ENCODE measurements around the gene SYT15.
"Not testable (repeated sequence)": the region's sequence is repeated elsewhere in the genome, so short reads cannot be mapped to it uniquely, and the experiment has no call there.

DNA sequence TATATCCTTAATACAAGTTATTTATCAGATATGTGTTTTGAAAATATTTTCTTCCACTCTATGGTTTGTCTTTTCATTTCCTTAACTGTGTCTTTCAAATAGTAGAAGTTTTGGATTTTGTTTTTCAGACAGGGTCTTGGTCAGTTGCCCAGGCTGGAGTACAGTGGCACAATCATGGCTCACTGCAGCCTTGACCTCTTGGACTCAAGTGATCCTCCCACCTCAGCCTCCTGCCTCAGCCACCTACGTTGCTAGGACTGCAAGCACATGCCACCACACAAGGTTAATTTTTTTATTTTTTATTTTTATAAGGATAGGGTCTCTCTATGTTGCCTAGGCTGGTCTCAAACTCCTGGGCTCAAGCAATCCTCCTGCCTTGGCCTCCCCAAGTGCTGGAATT, 46.7 kb upstream of the SYT15 start:
- not testable (repeated sequence) for TF ChIP-seq POLR2A (IDR thresholded peaks at IDR 0.05)
- TF ChIP-seq, protein P1, sequence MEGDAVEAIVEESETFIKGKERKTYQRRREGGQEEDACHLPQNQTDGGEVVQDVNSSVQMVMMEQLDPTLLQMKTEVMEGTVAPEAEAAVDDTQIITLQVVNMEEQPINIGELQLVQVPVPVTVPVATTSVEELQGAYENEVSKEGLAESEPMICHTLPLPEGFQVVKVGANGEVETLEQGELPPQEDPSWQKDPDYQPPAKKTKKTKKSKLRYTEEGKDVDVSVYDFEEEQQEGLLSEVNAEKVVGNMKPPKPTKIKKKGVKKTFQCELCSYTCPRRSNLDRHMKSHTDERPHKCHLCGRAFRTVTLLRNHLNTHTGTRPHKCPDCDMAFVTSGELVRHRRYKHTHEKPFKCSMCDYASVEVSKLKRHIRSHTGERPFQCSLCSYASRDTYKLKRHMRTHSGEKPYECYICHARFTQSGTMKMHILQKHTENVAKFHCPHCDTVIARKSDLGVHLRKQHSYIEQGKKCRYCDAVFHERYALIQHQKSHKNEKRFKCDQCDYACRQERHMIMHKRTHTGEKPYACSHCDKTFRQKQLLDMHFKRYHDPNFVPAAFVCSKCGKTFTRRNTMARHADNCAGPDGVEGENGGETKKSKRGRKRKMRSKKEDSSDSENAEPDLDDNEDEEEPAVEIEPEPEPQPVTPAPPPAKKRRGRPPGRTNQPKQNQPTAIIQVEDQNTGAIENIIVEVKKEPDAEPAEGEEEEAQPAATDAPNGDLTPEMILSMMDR (IDR thresholded peaks at IDR 0.05), result not testable (repeated sequence)

Measured in lower leg skin (tissue), 3 donors.